ENCODE results near the gene ASCC1.
"Not testable (repeated sequence)": the region's sequence is repeated elsewhere in the genome, so short reads cannot be mapped to it uniquely, and the experiment has no call there.

ASCC1 gene

GRCh38 chr10:72123616-72124015 is 92.5 kb downstream of the ASCC1 start:
- no peak for DNase-seq

- DNase-seq: no peak
These were observed 93.9 kb downstream of the ASCC1 start for GRCh38 chr10:72122221-72122620.

DNA sequence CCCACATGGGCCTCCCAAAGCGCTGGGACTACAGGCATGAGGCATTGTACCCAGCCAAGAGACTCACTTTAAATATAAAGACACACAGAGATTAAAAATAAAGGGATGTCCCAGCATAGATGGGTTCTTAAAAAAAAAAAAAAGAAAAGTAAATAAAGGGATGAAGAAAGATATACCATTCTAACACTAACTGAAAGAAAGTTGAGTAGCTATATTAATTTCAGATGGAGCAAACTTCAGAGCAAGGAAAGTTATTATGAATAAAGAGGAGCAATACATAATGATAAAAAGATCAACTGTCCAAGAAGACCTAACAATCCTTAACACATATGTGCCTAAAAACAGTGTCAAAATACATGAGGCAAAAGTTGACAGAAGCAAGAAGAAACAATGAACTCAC is 94.7 kb downstream of the ASCC1 start:
- no peak for DNase-seq

- DNase-seq: no peak
These were observed 99.7 kb downstream of the ASCC1 start for GRCh38 chr10:72116372-72116771.

- DNase-seq: no peak
These were observed 101.2 kb downstream of the ASCC1 start for GRCh38 chr10:72114706-72115450.

GRCh38 chr10:72110673-72111401 is 105.2 kb downstream of the ASCC1 start:
- DNase-seq: no peak

GRCh38 chr10:72109636-72110157 is 106.4 kb downstream of the ASCC1 start:
- DNase-seq: no peak

- DNase-seq: no peak
These were observed 107.0 kb downstream of the ASCC1 start for GRCh38 chr10:72108830-72109635.

DNA sequence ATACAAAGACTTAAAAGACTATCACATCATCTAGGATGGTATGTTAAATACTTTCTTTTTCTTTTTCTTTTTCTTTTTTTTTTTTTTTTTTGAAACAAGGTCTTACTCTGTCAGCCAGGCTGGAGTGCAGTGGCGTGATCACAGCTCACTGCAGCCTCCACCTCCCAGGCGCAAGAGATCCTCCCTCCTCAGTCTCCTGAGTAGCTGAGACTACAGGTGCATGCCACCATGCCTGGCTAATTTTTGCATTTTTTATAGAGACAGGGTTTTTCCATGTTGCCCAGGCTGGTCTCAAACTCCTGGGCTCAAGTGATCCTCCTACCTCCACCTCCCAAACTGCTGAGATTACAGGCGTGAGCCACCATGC is 108.1 kb downstream of the ASCC1 start:
- DNase-seq: not testable (repeated sequence)

- no peak for DNase-seq
These were observed 108.6 kb downstream of the ASCC1 start for GRCh38 chr10:72107325-72108003.

GRCh38 chr10:72106896-72107295 is 109.2 kb downstream of the ASCC1 start:
- DNase-seq: no peak

DNA sequence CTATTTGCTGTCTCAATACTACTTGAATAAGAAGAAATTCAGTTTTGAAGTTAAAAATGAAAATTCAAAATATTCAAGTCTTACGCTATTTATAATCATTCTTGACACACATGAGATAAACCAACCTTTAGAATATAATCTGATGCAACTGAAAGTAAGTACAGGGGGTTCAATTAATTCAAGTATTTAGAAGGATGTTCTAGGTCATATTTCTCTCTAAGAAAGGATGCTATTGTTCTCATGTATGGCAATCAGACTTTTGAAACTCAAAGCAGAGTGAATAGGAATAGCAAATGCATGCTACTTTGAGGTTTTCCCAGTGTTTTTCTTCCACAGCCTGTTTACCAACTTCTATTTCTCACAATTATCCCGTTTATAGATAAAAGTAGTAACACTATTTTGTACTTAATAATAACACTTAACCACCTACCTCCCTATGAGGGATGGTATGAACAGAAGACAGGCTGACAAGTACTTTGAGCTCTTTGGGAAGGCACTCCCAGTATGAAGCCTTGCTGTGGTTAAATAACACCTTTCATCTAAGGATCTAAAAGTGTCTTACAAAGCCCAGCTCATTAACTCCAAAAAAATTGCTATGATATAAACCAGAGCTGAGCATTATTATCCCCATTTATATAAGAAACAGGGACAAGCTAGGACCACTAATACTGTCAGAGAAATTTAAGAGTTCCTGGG is 109.8 kb downstream of the ASCC1 start:
- DNase-seq: no peak

GRCh38 chr10:72105710-72106109 is 110.4 kb downstream of the ASCC1 start:
- DNase-seq: no peak

- no peak for DNase-seq
These were observed 111.0 kb downstream of the ASCC1 start for GRCh38 chr10:72105098-72105475.

GRCh38 chr10:72104472-72105097 is 111.5 kb downstream of the ASCC1 start:
- DNase-seq: no peak

DNA sequence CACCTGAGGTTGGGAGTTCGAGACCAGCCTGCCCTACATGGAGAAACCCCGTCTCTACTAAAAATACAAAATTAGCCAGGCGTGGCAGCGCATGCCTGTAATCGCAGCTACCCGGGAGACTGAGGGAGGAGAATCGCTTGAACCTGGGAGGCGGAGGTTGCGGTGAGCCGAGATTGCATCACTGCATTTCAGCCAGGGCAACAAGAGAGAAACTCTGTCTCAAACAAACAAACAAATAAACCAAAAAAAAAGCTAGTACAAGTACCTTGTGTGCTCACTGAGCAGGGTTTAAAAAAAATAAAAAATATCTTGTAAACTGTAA is 116.5 kb downstream of the ASCC1 start:
- no peak for DNase-seq

- DNase-seq: no peak
These were observed 117.1 kb downstream of the ASCC1 start for GRCh38 chr10:72098836-72099599.

- no peak for DNase-seq
These were observed 117.7 kb downstream of the ASCC1 start for GRCh38 chr10:72098301-72098835.

GRCh38 chr10:72097448-72098300 is 118.4 kb downstream of the ASCC1 start:
- peak; percentile 70 for DNase-seq

All from T1000 (cell line).